ENCODE data around the gene SAXO1.

GRCh38 chr9:18985464-18985951 is 47.5 kb downstream of the SAXO1 start:
- TF ChIP-seq EZH2 (IDR thresholded peaks at IDR 0.05; ENCODE audit: low read length, unreplicated experiment): no peak
- TF ChIP-seq CTCF (conservative IDR thresholded peaks at IDR 0.05; ENCODE audit: low read depth, low read length): no peak
